B cell (primary cell): ENCODE data around the gene NELL1. TPM values are rescaled to one million over a fixed set of nuclear protein-coding genes. Genes with fewer than 3 reads are reported as not detected.

Experiments
- ATAC-seq: fragments of 200-7000 bp; cut with Tn5 transposase; one replicate; pipeline ENCODE4 v1.10.0; 2021; ENCODE audit warnings: low read depth, mild to moderate bottlenecking, moderate number of reproducible peaks, moderate library complexity
- CTCF ChIA-PET: fragments of 350-600 bp; sonication (Branson Sonifier 250); formaldehyde crosslinking; loops from one replicate; lab custom pipeline; 2021; ENCODE audit warnings: antibody characterized with exemption, inconsistent platforms; lab: Charles Lee
- POLR2A ChIA-PET: fragments of 350-600 bp; sonication (Branson Sonifier 250); formaldehyde crosslinking; loops from one replicate; lab custom pipeline; 2021; ENCODE audit warnings: antibody characterized with exemption; lab: Charles Lee
- DNase-seq: peaks from one replicate; pipeline ENCODE4 v3.0.0; 2013
- H2AFZ ChIP-seq: 2 replicates; pipeline ENCODE4 v1.6.1; 2012; ENCODE audit warnings: mild to moderate bottlenecking, low read depth, low read length; ENCODE audit not compliant: insufficient read depth, poor library complexity, severe bottlenecking
- H3K27ac ChIP-seq, 2 donors: 1 replicate in 1 of 2; 2 replicates in 1 of 2; pipeline ENCODE4 v1.5.1; 2012 to 2013; ENCODE audit warnings: low read length in 2 of 2, mild to moderate bottlenecking in 2 of 2, moderate library complexity in 1 of 2
- H3K27me3 ChIP-seq, 4 experiments: fragments of 200-600 bp in 1 of 4; sonication (generic) in 1 of 4; replicated peaks in 1 of 4; 1 replicate in 2 of 4; 2 replicates in 2 of 4; pipeline versions ENCODE4 v1.6.1 to v1.7.0; 2013 to 2016; ENCODE audit warnings: low read length in 3 of 4, mild to moderate bottlenecking in 2 of 4, mixed read lengths in 1 of 4, moderate library complexity in 1 of 4; ENCODE audit not compliant: insufficient read depth in 4 of 4, control insufficient read depth in 3 of 4; ENCODE audit errors: control extremely low read depth in 1 of 4
- H3K36me3 ChIP-seq, 2 experiments: replicated peaks in 1 of 2; 1 replicate in 1 of 2; 2 replicates in 1 of 2; pipeline versions ENCODE4 v1.6.1 to v1.7.1; 2013; ENCODE audit warnings: low read length in 1 of 2; ENCODE audit not compliant: insufficient read depth in 2 of 2, control insufficient read depth in 1 of 2; ENCODE audit errors: control extremely low read depth in 1 of 2, extremely low read depth in 1 of 2
- H3K4me1 ChIP-seq, 2 donors: fragments of 200-600 bp in 1 of 2; sonication (generic) in 1 of 2; 1 replicate in 1 of 2; 2 replicates in 1 of 2; pipeline versions ENCODE4 v1.5.1 to v1.6.1; 2013 to 2017; ENCODE audit warnings: low read length in 2 of 2; ENCODE audit not compliant: control insufficient read depth in 2 of 2, insufficient read depth in 2 of 2
- H3K4me2 ChIP-seq: replicated peaks from 2 replicates; pipeline ENCODE3; 2012; ENCODE audit warnings: mild to moderate bottlenecking, low read depth, low read length; ENCODE audit not compliant: poor library complexity, severe bottlenecking
- H3K4me3 ChIP-seq, 5 experiments: fragments of 200-600 bp in 1 of 5; sonication (generic) in 1 of 5; 1 replicate in 3 of 5; 2 replicates in 2 of 5; pipeline versions ENCODE4 v1.5.1 to v1.7.0; 2011 to 2016; ENCODE audit warnings: low read length in 4 of 5, mild to moderate bottlenecking in 4 of 5, low read depth in 2 of 5, control low read depth in 1 of 5, moderate library complexity in 1 of 5; ENCODE audit not compliant: insufficient read depth in 1 of 5; ENCODE audit errors: control extremely low read depth in 1 of 5, extremely low read depth in 1 of 5
- H3K79me2 ChIP-seq: fragments of 200-600 bp; sonication (generic); one replicate; pipeline ENCODE4 v1.6.0; 2016; ENCODE audit warnings: low read length; ENCODE audit not compliant: control insufficient read depth, insufficient read depth
- H3K9ac ChIP-seq: fragments of 200-600 bp; sonication (generic); 2 replicates; pipeline ENCODE4 v1.6.1; 2017; ENCODE audit warnings: mild to moderate bottlenecking, low read length, moderate library complexity
- H3K9me3 ChIP-seq, 3 donors: one replicate each; pipeline versions ENCODE4 v1.6.1 to v1.7.1; 2013; ENCODE audit warnings: low read length in 2 of 3; ENCODE audit not compliant: control insufficient read depth in 2 of 3, insufficient read depth in 1 of 3; ENCODE audit errors: control extremely low read depth in 1 of 3
- H4K20me1 ChIP-seq: 2 replicates; pipeline ENCODE4 v1.6.0; 2012; ENCODE audit warnings: mild to moderate bottlenecking, low read length; ENCODE audit not compliant: insufficient read depth, control insufficient read depth, poor library complexity, severe bottlenecking
- H3K27ac Mint-ChIP-seq: one replicate; pipeline ENCODE4 v1.8.0; 2021; ENCODE audit warnings: mixed read lengths
- H3K27me3 Mint-ChIP-seq: one replicate; pipeline ENCODE4 v1.8.0; 2021; ENCODE audit warnings: mixed read lengths
- H3K4me1 Mint-ChIP-seq: one replicate; pipeline ENCODE4 v1.8.0; 2021; ENCODE audit warnings: mixed read lengths
- H3K4me3 Mint-ChIP-seq: one replicate; pipeline ENCODE4 v1.8.0; 2021; ENCODE audit warnings: mixed read lengths
- H3K9me3 Mint-ChIP-seq: one replicate; pipeline ENCODE4 v1.8.0; 2022; ENCODE audit warnings: mixed read lengths; ENCODE audit not compliant: insufficient read depth
- EZH2 ChIP-seq: IDR thresholded peaks from 2 replicates; pipeline ENCODE4 v1.6.1; 2012; ENCODE audit warnings: borderline replicate concordance, low read depth, mild to moderate bottlenecking, moderate library complexity, low read length; ENCODE audit not compliant: insufficient read depth, poor library complexity, severe bottlenecking
- WGBS: methylation state at CpG from one replicate; pipeline ENCODE4 v1.1.5; 2013; ENCODE audit warnings: missing lambda C conversion rate; ENCODE audit not compliant: insufficient coverage; 5-methylcytosine and 5-hydroxymethylcytosine counted together
- intact Hi-C: fragments of 100-400 bp; cut with micrococcal nuclease; formaldehyde crosslinking; loops from one replicate; pipeline ENCODE4 v1.10.0; 2022
- polyA plus RNA-seq: library from polyadenylated mRNA; depleted of rRNA; stranded (reverse); fragments of >200 nt; gene quantifications from 2 replicates; pipeline ENCODE4 v1.2.3, GENCODE V29; 2012
- total RNA-seq, 2 donors: library from RNA; stranded (reverse); fragments of 120-200 nt in 1 of 2; gene quantifications; 1 replicate in 1 of 2; 2 replicates in 1 of 2; pipeline versions ENCODE4 v1.2.3 to v1.2.4, GENCODE V29; 2013 to 2022
- TF ChIP-seq, protein P1 (sequence below): fragments of 200-600 bp; IDR thresholded peaks from one replicate; pipeline ENCODE4 v1.8.0; 2022; ENCODE audit warnings: antibody characterized with exemption, mild to moderate bottlenecking

NELL1 gene
- total and polyA plus RNA-seq, 2 donors (not counting 1 experiment from before 2014, with no cell fraction given): not detected

DNA sequence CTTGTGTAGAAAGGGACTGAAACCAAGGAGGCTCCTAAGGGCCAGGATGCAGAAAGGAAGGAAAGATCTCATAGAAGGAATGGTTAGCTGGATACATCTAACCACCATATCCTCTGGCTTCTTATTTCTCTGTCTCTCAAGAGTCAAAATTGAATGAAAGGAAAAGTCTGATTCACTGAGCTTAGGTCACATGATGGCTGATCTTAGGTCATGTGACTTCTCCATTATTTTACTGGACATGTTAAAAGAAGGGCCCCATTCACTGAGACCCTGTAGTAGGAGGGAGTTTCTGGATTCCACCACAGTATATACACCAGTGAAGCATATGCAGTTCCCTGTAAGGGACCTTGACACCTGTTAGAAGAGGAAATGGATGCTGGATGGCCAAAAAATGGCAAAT is 516.6 kb downstream of the NELL1 start:
- intact Hi-C loops: no loop called here
- no peak overlapping the region for H3K4me3 ChIP-seq
- H4K20me1 ChIP-seq: no peaks in the 10 kb centered on the region
- no peak overlapping the region for H3K9ac ChIP-seq
- Mint-ChIP-seq H3K27ac (no peak overlapping the region), H3K9me3 (peaks cover 3% of the 10 kb centered on the region), H3K4me1 (no peaks in the 10 kb centered on the region), H3K4me3 (no peak overlapping the region), H3K27me3 (no peaks in the 10 kb centered on the region)
- no peaks in the 10 kb centered on the region for H3K36me3 ChIP-seq
- H3K4me2 ChIP-seq: no peak overlapping the region
- ATAC-seq (no peak), DNase-seq (no peak)
- H3K27me3 ChIP-seq: no peaks in the 10 kb centered on the region
- H3K4me1 ChIP-seq: no peaks in the 10 kb centered on the region
- CTCF ChIA-PET: no interaction called here
- H3K27ac ChIP-seq: no peak overlapping the region
- TF ChIP-seq EZH2: no peak
- TF ChIP-seq, protein P1, sequence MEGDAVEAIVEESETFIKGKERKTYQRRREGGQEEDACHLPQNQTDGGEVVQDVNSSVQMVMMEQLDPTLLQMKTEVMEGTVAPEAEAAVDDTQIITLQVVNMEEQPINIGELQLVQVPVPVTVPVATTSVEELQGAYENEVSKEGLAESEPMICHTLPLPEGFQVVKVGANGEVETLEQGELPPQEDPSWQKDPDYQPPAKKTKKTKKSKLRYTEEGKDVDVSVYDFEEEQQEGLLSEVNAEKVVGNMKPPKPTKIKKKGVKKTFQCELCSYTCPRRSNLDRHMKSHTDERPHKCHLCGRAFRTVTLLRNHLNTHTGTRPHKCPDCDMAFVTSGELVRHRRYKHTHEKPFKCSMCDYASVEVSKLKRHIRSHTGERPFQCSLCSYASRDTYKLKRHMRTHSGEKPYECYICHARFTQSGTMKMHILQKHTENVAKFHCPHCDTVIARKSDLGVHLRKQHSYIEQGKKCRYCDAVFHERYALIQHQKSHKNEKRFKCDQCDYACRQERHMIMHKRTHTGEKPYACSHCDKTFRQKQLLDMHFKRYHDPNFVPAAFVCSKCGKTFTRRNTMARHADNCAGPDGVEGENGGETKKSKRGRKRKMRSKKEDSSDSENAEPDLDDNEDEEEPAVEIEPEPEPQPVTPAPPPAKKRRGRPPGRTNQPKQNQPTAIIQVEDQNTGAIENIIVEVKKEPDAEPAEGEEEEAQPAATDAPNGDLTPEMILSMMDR: no peak
- no peaks in the 10 kb centered on the region for H3K79me2 ChIP-seq
- no peak overlapping the region for H2AFZ ChIP-seq
- H3K9me3 ChIP-seq: no peaks in the 10 kb centered on the region
- POLR2A ChIA-PET: no interaction called here

DNA sequence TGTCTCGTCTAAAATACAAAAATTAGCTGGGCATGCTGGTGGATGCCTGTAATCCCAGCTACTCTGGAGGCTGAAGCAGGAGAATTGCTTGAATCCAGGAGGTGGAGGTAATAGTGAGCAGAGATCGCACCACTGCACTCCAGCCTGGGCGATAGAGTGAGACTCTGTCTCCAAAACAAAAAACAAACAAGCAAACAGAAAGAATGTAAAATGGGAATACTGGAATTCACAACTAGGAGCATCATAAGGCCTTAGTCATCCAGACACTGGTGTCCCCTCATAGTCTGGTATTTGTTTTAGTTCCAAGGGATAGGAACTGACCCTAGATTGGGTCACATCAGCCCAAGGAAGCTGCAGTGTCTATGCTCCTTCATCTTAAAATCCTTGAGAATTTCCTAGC is 520.8 kb downstream of the NELL1 start:
- Histone ChIP-seq H3K79me2 (no peaks in the 10 kb centered on the region), H2AFZ (no peak overlapping the region), H3K4me1 (no peaks in the 10 kb centered on the region), H3K27ac (no peak overlapping the region), H3K27me3 (no peaks in the 10 kb centered on the region), H4K20me1 (no peaks in the 10 kb centered on the region), H3K9ac (no peak overlapping the region), H3K4me3 (no peak overlapping the region), H3K4me2 (no peak overlapping the region), H3K9me3 (no peaks in the 10 kb centered on the region), H3K36me3 (no peaks in the 10 kb centered on the region)
- H3K27ac Mint-ChIP-seq: no peak overlapping the region
- intact Hi-C loops: no loop called here
- H3K9me3 Mint-ChIP-seq: peaks cover 11% of the 10 kb centered on the region
- ATAC-seq: no peak
- POLR2A ChIA-PET: no interaction called here
- CTCF ChIA-PET: no interaction called here
- H3K4me3 Mint-ChIP-seq: no peak overlapping the region
- no peaks in the 10 kb centered on the region for H3K4me1 Mint-ChIP-seq
- WGBS: 80% methylated on average over 1 of the region's 3 CpGs
- H3K27me3 Mint-ChIP-seq: no peaks in the 10 kb centered on the region
- TF ChIP-seq, protein P1: no peak
- no peak for TF ChIP-seq EZH2
- DNase-seq: no peak
